NCI-H2227 treated with DMSO at 0.1 percent for 48 hours (cell line): ENCODE data around the gene CCHCR1.

Experiments
- DNase-seq: peaks from one replicate; lab custom pipeline; 2025; lab: John Stamatoyannopoulos, UW

The CCHCR1 gene

GRCh38 chr6:31161216-31162126, 3.9 kb upstream of the CCHCR1 start:
- DNase-seq: no peak

DNA sequence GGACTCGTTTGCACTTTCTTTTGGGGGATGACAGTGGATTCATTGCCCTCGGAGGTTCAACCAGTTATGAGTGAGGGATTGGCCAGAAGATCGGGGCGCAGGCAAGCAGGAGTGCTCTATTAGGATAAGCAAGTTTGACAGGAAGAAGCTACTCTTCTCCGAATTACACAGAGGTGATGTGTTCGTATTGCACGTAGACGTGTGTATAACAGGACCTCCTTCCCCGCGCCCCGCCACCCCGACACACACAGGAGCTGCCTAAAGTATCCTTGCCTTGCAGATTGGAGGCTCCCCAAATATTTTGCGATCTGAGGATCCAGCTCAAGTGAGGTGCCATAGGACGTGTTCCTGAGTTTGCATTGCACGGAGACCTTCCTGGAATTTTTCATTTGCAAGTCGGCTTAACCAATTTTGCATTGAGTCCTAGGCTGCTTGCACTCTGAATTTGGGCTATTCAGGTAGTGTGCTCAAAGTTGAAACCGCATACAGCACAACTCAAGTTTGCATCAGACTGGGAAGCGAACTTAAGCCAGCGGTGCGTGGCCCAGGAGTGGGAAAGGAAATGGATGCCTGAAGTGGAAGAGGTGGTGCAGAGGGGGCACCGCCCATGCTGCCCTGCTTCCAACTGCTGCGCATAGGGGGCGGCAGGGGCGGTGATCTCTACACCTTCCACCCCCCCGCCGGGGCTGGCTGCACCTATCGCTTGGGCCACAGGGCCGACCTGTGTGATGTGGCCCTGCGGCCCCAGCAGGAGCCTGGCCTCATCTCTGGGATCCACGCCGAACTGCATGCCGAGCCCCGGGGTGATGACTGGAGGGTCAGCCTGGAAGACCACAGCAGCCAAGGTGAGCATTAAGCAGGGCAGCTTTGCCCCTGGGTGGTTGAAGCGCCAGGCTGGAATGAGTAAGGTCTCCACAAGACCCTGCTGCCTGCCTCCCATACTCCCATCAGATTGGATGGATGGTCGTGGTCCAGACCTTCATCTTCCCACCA, 1.6 kb upstream of the CCHCR1 start:
- DNase-seq: no peak

DNA sequence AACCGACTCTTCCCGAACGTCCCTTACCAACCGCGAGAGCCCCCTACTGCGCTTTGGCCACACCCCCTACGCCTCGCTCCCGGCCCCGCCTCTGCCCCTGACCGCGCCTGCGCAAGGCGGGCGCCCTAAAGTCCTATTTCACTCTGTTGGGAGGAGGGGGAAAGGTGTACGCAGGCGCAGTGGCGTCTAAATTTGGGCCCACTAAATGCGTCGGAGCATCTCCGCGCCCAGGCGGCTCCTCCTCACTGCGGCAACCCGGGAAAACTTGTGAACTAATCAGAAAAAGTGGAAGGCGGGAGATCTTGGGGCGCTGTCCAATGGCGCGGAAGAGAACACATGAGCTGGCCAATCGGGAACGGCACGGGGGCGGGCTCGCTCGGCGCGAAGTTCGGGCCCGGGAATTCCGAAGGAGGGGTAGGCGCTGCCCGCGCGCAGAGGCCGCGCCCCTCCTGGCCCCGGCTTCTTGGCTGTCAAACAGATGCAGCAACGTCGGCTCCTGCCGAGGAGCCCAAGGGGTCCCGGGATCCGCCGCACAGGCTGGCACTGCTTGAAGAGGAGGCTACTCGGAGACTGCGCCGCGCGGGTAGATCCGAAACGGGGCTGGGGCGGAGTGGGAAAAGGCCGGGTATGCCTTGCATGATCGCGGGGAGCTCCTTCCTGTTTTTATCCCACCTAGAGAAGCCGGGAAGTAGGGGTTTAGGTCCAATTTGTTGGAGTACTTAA, 699 bp upstream of the CCHCR1 start, which contains the start of gene TCF19:
TSS of gene TCF19 (plus strand) at position 450 of the 723 bp plus-strand sequence. CDS start 881 bp downstream, outside the sequence.
- DNase-seq: peak; percentile 98

DNA sequence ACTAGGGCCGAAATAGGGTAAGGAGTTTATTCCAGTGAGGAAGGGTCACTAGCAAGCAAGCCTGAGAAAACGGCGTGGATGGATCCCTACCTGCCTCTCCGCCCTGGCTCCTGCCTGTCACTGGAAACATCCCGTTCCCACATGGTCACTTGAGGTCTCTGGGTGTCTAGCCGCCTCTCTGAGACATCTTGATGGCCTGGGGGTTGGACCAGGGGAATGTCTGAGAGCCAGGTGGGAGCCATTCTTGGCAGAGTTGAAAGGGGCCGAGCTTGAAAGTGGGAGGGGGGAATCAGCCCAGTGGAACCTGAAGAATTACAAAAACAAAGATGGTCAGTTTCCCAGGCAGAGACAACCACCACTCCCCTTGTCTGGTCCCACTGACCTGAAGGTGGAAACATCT, 961 bp downstream of the CCHCR1 start:
- DNase-seq: no peak

DNA sequence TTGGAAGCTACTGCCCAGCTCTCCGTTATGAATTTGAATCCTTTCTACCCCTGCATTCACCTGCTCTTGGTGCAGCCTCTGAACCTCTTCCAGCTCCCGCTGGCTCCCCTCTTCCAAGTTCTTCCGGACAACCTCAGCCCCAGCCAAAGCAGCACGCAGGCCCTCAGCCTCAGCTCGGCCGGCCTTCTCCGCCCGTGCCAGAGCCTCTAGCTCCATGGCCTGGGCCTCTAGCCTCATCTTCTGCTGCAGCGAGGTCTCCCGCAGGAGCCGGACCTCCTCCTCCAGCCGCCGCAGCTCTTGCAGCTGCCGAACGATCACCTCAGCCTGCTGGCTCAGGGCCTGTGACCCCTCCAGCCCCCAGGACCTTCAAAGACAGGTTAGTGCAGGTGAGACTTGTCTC, 3.2 kb downstream of the CCHCR1 start:
- DNase-seq: no peak

DNA sequence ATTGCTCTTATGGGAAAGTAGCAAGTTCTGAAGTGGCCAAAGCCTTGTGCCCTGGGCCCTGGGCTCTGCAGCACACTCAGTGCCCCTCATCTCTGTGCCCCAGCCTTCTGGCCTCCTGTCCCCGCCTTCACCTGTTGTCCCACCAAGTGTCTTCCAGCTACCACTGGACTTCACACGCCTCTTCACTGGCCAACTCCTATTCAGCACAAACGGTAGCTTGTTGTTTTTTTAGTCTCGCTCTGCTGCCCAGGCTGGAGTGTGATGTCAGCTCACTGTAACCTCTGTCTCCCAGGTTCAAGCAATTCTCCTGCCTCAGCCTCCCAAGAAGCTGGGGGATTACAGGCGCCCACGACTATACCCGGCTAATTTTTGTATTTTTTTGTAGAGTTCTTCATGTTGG, 4.8 kb downstream of the CCHCR1 start:
- DNase-seq: no peak

GRCh38 chr6:31149827-31150447, 7.7 kb downstream of the CCHCR1 start:
- DNase-seq: no peak

GRCh38 chr6:31145386-31145785, 12.2 kb downstream of the CCHCR1 start:
- DNase-seq: no peak

GRCh38 chr6:31144970-31145340, 12.6 kb downstream of the CCHCR1 start:
- DNase-seq: no peak

- no peak for DNase-seq
Observed at GRCh38 chr6:31144296-31144969, 13.2 kb downstream of the CCHCR1 start.

DNA sequence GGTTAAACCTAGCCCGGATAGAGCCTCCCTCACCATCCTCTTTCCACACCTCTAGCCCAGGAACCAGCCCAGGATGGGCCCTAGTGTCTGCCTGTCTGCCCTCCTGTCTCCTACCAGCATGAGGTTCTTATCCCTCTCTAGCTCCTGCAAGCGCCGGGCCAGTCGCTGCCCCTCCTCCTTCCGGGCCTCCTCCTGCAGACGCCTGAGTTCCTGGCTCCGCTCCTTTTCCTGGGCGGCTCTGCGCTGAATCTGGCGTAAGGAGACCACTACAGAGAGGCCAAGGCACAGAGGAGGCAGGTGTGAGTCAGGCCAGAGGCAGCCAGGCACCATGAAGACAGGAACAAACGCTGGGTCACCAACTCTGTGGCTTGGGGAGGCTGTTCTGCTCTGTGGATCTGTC, 14.5 kb downstream of the CCHCR1 start:
- peak; percentile 38 for DNase-seq

DNA sequence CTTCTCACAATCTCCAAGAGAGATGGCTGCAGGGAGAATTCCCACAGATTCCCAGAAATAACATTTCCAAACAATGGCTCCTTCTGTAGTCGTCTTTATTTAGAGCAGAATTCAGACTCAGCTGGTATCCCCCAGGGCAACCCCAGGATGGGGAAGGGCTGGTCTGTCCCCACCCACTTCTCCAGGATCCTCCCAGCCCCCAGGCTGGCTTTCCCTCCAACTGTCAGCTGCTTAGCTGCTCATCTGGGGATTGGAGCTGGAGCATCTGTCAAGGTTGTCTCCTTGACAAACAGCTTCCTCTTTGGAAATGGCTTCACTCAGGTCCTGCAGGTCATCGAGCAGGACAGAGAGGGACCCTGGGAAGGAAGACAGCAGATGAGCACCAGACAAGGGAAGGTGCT, 15.2 kb downstream of the CCHCR1 start:
- DNase-seq: no peak

DNA sequence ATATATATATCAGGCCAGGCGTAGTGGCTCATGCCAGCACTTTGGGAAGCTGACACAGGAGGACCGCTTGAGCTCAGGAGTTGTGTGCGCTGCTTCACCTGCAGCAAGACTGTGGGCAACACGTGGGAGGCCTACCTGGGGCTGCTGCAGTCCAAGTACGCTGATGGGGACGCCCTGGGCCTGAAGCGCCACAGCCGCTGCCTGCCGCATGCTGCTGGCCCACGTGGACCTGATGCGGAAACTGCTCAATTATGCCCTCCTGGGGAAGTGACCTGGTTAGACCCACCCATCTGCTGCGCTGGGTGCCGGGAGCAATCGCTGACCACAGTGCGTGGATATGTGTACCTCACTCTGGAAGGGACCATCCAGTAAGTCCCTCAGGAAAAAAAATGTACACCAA, 17.0 kb downstream of the CCHCR1 start:
- no peak for DNase-seq

DNA sequence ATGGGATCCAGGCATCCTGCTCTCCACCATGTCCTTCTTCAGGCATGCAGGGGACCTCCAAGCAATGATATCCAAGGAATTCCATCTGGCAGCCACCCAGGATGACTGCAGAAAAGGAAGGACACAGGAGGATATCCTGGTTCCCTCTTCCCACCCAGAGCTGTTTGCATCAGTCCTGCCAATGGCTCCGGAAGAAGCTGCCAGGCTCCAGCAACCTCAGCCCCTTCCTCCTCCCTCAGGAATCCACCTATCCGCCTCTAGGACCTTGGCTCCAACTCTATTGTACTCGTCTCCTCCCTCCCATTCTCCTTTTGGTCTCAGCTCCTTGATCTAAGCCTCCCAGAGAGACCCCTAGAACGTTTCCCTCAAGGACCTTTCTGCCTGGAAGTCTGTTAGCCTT, 18.0 kb downstream of the CCHCR1 start:
- no peak for DNase-seq

- no peak for DNase-seq
Observed at GRCh38 chr6:31138982-31139381, 18.6 kb downstream of the CCHCR1 start, which contains the start of gene PSORS1C2. PSORS1C2 (minus strand) TSS chr6:31139066; CDS start chr6:31139026, 40 bp downstream.

DNA sequence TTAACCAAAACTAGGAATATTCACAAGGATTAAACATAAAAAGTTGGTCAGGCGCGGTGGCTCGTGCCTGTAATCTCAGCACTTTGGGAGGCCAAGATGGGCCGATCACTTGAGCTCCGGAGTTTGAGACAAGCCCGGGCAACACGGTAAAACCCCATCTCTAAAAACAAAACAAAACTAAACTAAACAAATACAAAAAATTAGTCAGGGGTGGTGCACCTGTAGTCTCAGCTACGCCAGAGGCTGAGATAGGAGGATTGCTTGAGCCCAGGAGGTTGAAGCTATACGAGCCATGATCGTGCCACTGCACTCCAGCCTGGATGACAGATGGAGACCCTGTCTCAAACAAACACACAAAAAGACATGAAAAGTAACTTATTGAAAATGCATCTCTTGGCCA, 21.9 kb downstream of the CCHCR1 start:
- DNase-seq: no peak

DNA sequence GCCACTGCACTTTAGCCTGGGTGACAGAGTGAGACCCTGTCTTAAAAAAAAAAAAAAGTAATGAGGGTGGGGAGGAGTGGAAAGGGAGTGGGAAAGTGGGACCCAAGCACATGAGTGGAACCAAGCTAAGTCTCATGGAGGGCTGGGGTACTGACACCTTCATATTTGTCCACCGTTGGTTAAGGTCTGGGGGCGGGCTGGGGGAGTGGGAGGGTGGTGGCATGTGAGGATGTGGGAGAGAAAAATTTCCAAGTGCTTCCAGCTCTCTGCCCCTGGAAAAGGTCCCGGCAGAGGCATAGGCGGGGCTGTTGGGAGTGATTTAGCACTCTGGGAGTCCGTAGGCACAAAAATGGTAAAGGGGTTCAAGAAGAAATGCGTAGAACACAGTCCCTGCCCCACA, 24.8 kb downstream of the CCHCR1 start:
- DNase-seq: no peak

GRCh38 chr6:31131595-31131994, 26.0 kb downstream of the CCHCR1 start:
- DNase-seq: no peak

GRCh38 chr6:31130751-31131150, 26.9 kb downstream of the CCHCR1 start:
- DNase-seq: no peak

GRCh38 chr6:31129130-31129529, 28.5 kb downstream of the CCHCR1 start:
- DNase-seq: no peak
